ENCODE data around the gene SYCE1L. TPM values are rescaled to one million over a fixed set of nuclear protein-coding genes. Genes with fewer than 3 reads are reported as not detected.

SYCE1L gene
- total RNA-seq, 4 donors from 2014 or later, result 3.9 TPM; not detected in 3

GRCh38 chr16:77197747-77198146, 1.5 kb upstream of the SYCE1L start:
- Histone ChIP-seq H3K27ac (no peak overlapping the region), H3K27me3 (no peaks in the 10 kb centered on the region), H3K4me1 (peaks cover 0 to 4% of the 10 kb centered on the region in 2 donors), H3K4me3 (replicated peaks in 1 of 3) (no peak overlapping the region), H3K36me3 (peaks cover 44 to 46% of the 10 kb centered on the region in 2 donors), H3K9me3 (no peaks in the 10 kb centered on the region)
- TF ChIP-seq POLR2A (IDR thresholded peaks at IDR 0.05), result no peak
- TF ChIP-seq CTCF (IDR thresholded peaks at IDR 0.05), result no peak
- WGBS, 2 donors, result 100% methylated on average over 2 of the region's 2 CpGs
- intact Hi-C loops (cut with DNase I), result no loop called here
- no peak for DNase-seq

DNA sequence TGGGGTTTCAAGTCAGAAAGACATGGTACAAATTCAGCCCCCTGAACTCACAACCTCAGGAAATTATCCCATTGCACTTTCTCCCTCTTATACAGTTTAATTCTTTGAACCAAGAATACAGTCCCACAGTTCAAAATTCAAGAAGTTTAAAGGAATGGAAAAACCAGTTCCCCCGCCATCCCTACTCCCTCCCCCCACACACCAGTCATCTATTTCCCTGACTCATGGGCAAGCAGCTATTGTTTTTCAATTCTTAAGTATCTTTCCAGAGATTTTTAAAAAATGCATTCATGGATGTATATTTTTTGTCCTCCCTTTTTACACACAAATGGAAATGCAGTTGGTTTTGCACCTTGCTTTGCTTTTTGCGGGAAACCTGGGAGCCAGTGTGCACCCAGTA, 7.3 kb downstream of the SYCE1L start:
- 87 to 94% methylated on average over 2 of the region's 2 CpGs for WGBS, 2 donors
- H3K36me3 ChIP-seq, result no peaks in the 10 kb centered on the region
- intact Hi-C loops (cut with DNase I), result no loop called here
- no peaks in the 10 kb centered on the region for H3K4me1 ChIP-seq
- DNase-seq, result no peak
- no peaks in the 10 kb centered on the region for H3K9me3 ChIP-seq
- no peak overlapping the region for H3K27ac ChIP-seq
- TF ChIP-seq CTCF (IDR thresholded peaks at IDR 0.05), result no peak
- TF ChIP-seq POLR2A (IDR thresholded peaks at IDR 0.05), result no peak
- no peak overlapping the region for H3K4me3 ChIP-seq (replicated peaks in 1 of 3)
- no peaks in the 10 kb centered on the region for H3K27me3 ChIP-seq

DNA sequence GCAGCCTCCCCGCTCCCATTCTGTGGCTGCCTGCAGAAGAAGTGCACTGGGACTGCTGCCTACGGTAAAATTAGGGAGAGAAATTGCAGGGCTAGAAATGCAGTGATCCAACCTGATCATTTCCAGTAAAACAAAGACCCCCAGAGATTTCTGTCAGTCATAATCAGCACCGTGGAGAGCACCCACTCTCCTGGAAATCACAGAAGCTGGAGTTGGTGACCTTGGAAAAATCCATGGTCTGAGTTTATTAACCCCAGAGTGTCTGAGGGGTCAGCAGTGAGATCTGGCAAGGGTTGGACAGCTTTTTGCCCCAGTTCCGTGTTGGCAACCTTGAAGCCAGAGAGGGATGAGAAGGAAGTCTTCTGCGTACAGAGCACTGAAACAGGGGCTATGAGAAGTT, 7.8 kb downstream of the SYCE1L start:
- 58 to 65% methylated on average over 5 of the region's 5 CpGs for WGBS, 2 donors
- DNase-seq, result no peak
- Histone ChIP-seq H3K4me1 (peaks cover 0 to 4% of the 10 kb centered on the region in 2 donors), H3K27me3 (no peaks in the 10 kb centered on the region), H3K9me3 (no peaks in the 10 kb centered on the region), H3K4me3 (replicated peaks in 1 of 3) (no peak overlapping the region), H3K36me3 (no peaks in the 10 kb centered on the region), H3K27ac (no peak overlapping the region)
- intact Hi-C loops (cut with DNase I), result no loop called here
- no peak for TF ChIP-seq CTCF (IDR thresholded peaks at IDR 0.05)
- no peak for TF ChIP-seq POLR2A (IDR thresholded peaks at IDR 0.05)

DNA sequence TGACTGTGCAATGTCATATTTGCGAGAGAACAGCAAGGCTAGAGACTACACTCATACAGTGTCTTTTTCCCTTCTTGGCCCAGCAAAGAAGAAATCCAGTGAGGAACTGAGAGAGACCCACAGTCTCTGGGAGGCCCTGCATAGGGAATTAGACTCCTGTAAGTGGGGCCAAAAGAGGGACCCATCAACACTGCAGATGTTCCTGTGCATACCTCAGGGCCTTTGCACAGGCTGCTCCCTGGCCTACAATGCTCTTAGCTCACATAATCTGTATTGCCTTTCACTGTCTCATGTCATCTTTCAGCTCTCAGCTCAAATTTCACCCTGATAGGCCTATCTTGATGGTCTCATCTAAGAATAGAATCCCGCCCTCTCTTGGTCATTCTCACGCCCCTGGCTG, 9.2 kb downstream of the SYCE1L start:
- H3K36me3 ChIP-seq, result no peaks in the 10 kb centered on the region
- 64 to 82% methylated on average over 3 of the region's 3 CpGs for WGBS, 2 donors

DNA sequence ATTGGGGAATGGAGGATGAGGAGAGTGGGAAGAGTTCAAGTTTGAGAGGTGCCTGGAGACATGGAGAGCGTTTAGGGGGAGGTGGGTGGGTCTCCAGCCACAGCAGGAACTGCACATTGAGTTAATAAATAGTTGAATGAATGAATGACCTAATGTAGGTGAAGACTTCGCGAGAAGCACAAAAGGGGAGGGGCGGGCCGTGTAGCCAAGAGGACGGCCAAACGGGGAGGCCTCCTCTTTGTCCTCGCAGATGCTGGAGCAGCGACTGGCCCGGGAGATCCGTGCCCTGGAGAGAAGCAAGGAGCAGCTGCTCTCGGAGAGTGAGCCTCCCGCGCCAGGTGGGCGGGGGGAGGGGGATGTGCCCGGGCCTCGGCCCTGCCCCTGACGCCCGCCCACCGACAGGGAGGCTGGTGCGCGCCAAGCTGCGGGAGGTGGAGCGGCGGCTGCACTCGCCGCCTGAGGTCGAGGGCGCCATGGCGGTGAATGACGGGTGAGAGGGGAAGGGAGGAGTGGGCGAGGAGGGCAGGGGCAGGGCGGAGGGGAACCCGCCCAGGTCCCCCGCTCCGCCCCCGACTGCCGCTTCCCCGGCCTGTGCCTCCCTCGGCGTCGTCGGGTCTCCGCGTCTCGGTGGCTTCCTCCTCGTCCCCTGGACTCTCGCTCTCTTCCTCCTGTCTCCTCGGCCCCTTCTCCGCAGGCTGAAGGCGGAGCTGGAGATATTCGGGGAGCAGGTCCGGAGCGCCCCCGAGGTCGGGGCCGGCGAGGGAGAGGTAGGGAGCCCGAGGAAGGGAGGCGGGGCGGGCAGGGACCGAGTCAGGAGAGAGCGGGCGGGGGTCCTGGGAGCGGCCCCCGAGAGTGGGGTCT, 12.9 kb downstream of the SYCE1L start:
- TF ChIP-seq POLR2A (IDR thresholded peaks at IDR 0.05) (peak in 1 of 2 donors; percentile 60), CTCF (IDR thresholded peaks at IDR 0.05) (no peak)
- Histone ChIP-seq H3K27ac (peak overlapping the region; percentile 7 to 65 (median 49)), H3K27me3 (no peaks in the 10 kb centered on the region), H3K36me3 (no peaks in the 10 kb centered on the region), H3K4me3 (replicated peaks in 1 of 3) (peak overlapping the region; percentile 30 to 77 (median 47)), H3K9me3 (no peaks in the 10 kb centered on the region), H3K4me1 (peaks cover 0 to 12% of the 10 kb centered on the region in 2 donors)
- peak; percentile 76 for DNase-seq
- intact Hi-C loops (cut with DNase I), result no loop called here
- WGBS, 2 donors, result 2 to 6% methylated on average over 20 to 32 of the region's 66 CpGs

More for the DNA sequence above, 9.2 kb downstream of the SYCE1L start:
- no peak for TF ChIP-seq POLR2A (IDR thresholded peaks at IDR 0.05)
- intact Hi-C loops (cut with DNase I), result no loop called here
- H3K9me3 ChIP-seq, result no peaks in the 10 kb centered on the region
- H3K27ac ChIP-seq, result no peak overlapping the region
- peaks cover 0 to 10% of the 10 kb centered on the region in 2 donors for H3K4me1 ChIP-seq
- DNase-seq, result no peak
- no peaks in the 10 kb centered on the region for H3K27me3 ChIP-seq
- no peak overlapping the region for H3K4me3 ChIP-seq (replicated peaks in 1 of 3)
